Measurements from ENCODE around the gene LAMA5.

LAMA5 gene

DNA sequence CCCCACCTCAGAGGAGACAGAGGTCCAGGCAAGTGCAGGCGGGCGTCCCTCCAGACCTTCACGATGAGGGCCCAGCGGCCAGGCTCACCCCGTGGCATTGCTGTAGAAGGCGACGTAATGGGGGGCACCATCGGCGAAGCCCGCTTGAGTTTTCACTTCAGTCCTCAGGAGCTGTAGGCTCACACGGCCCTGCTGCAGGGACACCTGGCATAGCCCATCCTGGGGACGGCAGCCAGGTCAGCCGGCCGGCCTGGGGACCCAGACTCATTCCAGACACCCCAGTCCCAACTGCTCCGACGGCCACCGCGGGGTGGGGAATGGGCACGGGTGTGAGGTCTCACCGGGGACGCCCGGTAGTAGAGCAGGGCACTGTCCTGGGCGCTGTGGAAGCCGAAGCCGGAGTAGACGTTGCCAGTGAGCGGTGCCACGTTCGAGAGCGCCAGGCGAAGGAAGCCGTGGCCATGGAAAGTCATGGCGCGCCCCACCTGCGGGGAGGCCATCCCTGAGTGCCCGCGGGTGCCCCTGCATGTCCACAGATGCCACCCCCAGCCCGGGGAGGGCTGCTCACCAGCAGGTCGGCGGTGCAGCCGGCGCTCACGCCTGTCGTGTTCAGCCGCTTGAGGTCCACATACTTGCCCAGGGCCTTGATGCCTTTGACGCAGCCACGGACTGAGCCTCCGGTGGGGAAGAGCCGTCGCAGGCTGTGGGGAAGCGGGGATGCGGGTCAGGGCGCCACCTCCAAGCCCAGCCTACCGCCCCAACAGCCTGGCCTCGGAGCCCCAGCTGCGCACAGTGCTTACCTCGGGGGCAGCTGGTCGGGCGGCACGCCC, 55.1 kb downstream of the LAMA5 start:
- H3K9me3 ChIP-seq (ENCODE audit: control insufficient read depth, insufficient read depth, low read length): no peaks in the 10 kb centered on the region
- no peaks in the 10 kb centered on the region for H3K27me3 ChIP-seq (ENCODE audit: control insufficient read depth, insufficient read depth, low read length)
- H3K36me3 ChIP-seq (ENCODE audit: control insufficient read depth, insufficient read depth, low read length): peaks cover 94% of the 10 kb centered on the region
- H3K4me3 ChIP-seq (ENCODE audit: low read depth, low read length): no peak overlapping the region
- no peaks in the 10 kb centered on the region for H3K4me1 ChIP-seq (ENCODE audit: control insufficient read depth, insufficient read depth, low read length)
- no peak overlapping the region for H3K9ac ChIP-seq (ENCODE audit: low read depth, low read length)

- H3K4me1 ChIP-seq (ENCODE audit: control insufficient read depth, insufficient read depth, low read length): no peaks in the 10 kb centered on the region
- H3K36me3 ChIP-seq (ENCODE audit: control insufficient read depth, insufficient read depth, low read length): peaks cover 93% of the 10 kb centered on the region
- no peaks in the 10 kb centered on the region for H3K9me3 ChIP-seq (ENCODE audit: control insufficient read depth, insufficient read depth, low read length)
- H3K9ac ChIP-seq (ENCODE audit: low read depth, low read length): no peak overlapping the region
- H3K4me3 ChIP-seq (ENCODE audit: low read depth, low read length): no peak overlapping the region
- no peaks in the 10 kb centered on the region for H3K27me3 ChIP-seq (ENCODE audit: control insufficient read depth, insufficient read depth, low read length)
Observed at GRCh38 chr20:62311150-62311549, 56.0 kb downstream of the LAMA5 start.

DNA sequence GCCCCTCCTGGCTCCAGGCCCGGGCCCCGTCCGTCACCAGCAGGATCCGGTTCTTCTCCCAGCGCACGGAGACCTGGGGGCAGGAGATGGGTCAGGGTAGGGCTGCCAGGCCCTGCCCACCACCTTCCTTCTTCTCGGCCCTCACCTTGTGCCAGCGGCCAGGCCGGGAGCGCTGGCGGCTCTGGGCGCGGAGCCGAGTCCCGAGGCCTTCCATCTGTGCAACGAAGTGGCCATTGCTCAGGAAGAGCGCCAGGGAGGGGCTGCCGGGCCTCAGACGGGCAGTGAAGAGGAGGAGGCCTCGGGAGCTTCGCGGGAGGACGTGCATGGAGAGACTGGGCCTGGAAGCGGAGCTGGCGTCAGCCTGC, 56.4 kb downstream of the LAMA5 start:
- Histone ChIP-seq H3K4me1 (ENCODE audit: control insufficient read depth, insufficient read depth, low read length) (no peaks in the 10 kb centered on the region), H3K36me3 (ENCODE audit: control insufficient read depth, insufficient read depth, low read length) (peaks cover 93% of the 10 kb centered on the region), H3K9me3 (ENCODE audit: control insufficient read depth, insufficient read depth, low read length) (no peaks in the 10 kb centered on the region), H3K9ac (ENCODE audit: low read depth, low read length) (no peak overlapping the region), H3K4me3 (ENCODE audit: low read depth, low read length) (no peak overlapping the region), H3K27me3 (ENCODE audit: control insufficient read depth, insufficient read depth, low read length) (no peaks in the 10 kb centered on the region)

DNA sequence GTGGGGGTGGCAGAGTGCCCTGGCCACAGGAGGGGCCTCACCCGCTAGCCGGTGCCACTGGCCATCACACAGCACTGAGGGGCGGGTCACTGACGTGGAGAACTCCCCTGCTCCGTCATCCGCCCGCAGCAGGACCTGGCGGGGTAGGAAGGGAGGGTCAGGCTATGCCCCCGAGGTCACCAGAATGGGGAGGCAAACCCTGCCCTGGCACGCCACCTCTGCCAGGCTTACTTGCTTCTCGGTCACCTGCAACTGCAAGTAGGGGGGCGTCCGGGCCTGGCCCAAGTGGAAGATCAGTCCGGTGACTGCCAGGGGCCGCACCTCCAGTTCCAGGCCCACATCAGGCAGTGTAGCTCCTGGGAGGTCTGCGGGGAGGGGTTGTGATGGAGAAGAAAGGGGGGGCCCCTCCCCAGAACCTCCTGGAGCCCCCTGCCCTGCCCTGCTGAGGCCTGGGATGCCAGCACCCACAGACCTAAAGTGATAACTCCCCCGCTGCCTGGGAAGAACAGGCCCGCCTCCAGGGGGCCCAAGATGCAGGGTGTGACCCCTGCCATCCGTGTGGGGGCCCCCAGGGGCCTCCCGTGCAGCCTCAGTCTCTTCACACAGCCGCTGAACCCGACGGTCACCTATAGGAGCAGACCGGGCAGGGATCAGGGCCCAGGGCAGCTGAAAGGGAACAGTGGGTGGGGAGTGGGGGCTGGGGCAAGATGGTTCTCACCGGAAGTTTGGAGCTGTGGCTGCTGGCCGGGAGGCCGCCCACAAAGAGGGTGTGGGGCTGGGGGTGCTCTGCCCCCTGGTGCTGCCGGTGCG, 57.0 kb downstream of the LAMA5 start:
- H3K4me3 ChIP-seq (ENCODE audit: low read depth, low read length): no peak overlapping the region
- H3K27me3 ChIP-seq (ENCODE audit: control insufficient read depth, insufficient read depth, low read length): no peaks in the 10 kb centered on the region
- H3K9ac ChIP-seq (ENCODE audit: low read depth, low read length): no peak overlapping the region
- H3K4me1 ChIP-seq (ENCODE audit: control insufficient read depth, insufficient read depth, low read length): no peaks in the 10 kb centered on the region
- H3K9me3 ChIP-seq (ENCODE audit: control insufficient read depth, insufficient read depth, low read length): no peaks in the 10 kb centered on the region
- H3K36me3 ChIP-seq (ENCODE audit: control insufficient read depth, insufficient read depth, low read length): peaks cover 93% of the 10 kb centered on the region

- H3K9ac ChIP-seq (ENCODE audit: low read depth, low read length): no peak overlapping the region
- H3K4me1 ChIP-seq (ENCODE audit: control insufficient read depth, insufficient read depth, low read length): no peaks in the 10 kb centered on the region
- H3K36me3 ChIP-seq (ENCODE audit: control insufficient read depth, insufficient read depth, low read length): peaks cover 93% of the 10 kb centered on the region
- H3K4me3 ChIP-seq (ENCODE audit: low read depth, low read length): no peak overlapping the region
- no peaks in the 10 kb centered on the region for H3K27me3 ChIP-seq (ENCODE audit: control insufficient read depth, insufficient read depth, low read length)
- no peaks in the 10 kb centered on the region for H3K9me3 ChIP-seq (ENCODE audit: control insufficient read depth, insufficient read depth, low read length)
Observed at GRCh38 chr20:62309198-62309944, 57.7 kb downstream of the LAMA5 start.

DNA sequence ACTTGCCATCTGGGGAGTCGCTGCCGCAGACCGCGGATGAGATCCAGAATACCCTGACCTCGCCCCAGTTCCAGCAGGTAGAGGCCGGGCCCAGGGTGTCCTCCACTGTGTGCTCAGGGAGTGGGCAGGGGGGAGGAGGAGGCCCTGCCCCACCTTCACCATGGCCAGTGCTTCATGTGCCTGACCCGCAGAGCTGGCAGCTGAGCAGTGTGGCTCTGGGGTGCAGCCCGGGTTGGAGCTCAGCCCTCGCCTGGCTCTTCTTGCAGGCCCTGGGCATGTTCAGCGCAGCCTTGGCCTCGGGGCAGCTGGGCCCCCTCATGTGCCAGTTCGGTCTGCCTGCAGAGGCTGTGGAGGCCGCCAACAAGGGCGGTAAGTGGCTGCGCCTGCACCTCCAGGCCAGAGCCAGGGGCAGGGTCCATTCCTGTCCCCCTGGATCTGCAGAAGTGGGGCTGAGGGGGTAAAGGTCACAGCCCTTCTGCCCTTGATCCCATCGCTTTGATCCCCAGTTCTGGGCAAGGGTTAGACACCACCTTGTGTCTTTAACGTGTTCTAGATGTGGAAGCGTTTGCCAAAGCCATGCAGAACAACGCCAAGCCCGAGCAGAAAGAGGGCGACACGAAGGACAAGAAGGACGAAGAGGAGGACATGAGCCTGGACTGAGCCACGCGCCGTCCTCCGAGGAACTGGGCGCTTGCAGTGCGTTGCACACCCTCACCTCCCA, 58.9 kb downstream of the LAMA5 start:
- Histone ChIP-seq H3K9me3 (ENCODE audit: control insufficient read depth, insufficient read depth, low read length) (no peaks in the 10 kb centered on the region), H3K4me1 (ENCODE audit: control insufficient read depth, insufficient read depth, low read length) (no peaks in the 10 kb centered on the region), H3K9ac (ENCODE audit: low read depth, low read length) (no peak overlapping the region), H3K36me3 (ENCODE audit: control insufficient read depth, insufficient read depth, low read length) (peaks cover 90% of the 10 kb centered on the region), H3K4me3 (ENCODE audit: low read depth, low read length) (no peak overlapping the region), H3K27me3 (ENCODE audit: control insufficient read depth, insufficient read depth, low read length) (no peaks in the 10 kb centered on the region)

DNA sequence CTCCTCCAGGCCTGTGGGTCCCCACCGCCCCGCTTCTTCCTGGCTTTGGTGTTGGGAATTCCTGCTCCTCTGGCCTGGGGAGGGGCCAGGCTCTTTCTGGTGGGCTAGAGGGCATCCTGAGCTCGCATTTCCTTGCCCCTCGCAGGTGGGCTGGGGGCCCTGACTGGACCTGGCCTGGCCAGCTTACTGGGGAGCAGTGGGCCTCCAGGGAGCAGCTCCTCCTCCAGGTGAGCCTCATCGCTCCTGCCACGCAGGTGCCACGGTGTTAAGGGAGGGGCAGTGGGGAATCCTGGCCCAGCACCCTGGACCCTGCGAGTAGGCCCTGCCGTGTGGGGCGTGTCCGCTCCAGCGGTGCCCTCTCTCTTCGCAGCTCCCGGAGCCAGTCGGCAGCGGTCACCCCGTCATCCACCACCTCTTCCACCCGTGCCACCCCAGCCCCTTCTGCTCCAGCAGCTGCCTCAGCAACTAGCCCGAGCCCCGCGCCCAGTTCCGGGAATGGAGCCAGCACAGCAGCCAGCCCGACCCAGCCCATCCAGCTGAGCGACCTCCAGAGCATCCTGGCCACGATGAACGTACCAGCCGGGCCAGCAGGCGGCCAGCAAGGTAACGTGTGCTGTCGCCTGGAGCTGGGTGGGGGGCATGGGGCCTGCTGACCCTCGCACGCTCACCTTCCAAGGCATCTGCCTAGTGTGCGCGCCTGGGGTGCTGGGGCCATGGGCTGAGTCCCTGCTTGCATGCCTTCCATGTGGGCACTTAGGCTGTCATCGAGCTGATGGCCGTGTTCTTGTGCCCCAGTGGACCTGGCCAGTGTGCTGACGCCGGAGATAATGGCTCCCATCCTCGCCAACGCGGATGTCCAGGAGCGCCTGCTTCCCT, 59.6 kb downstream of the LAMA5 start:
- Histone ChIP-seq H3K4me1 (ENCODE audit: control insufficient read depth, insufficient read depth, low read length) (no peaks in the 10 kb centered on the region), H3K9ac (ENCODE audit: low read depth, low read length) (no peak overlapping the region), H3K36me3 (ENCODE audit: control insufficient read depth, insufficient read depth, low read length) (peaks cover 82% of the 10 kb centered on the region), H3K27me3 (ENCODE audit: control insufficient read depth, insufficient read depth, low read length) (no peaks in the 10 kb centered on the region), H3K4me3 (ENCODE audit: low read depth, low read length) (no peak overlapping the region), H3K9me3 (ENCODE audit: control insufficient read depth, insufficient read depth, low read length) (no peaks in the 10 kb centered on the region)

GRCh38 chr20:62306414-62307187, 60.5 kb downstream of the LAMA5 start:
- no peak overlapping the region for H3K9ac ChIP-seq (ENCODE audit: low read depth, low read length)
- no peaks in the 10 kb centered on the region for H3K9me3 ChIP-seq (ENCODE audit: control insufficient read depth, insufficient read depth, low read length)
- H3K27me3 ChIP-seq (ENCODE audit: control insufficient read depth, insufficient read depth, low read length): no peaks in the 10 kb centered on the region
- H3K4me3 ChIP-seq (ENCODE audit: low read depth, low read length): no peak overlapping the region
- peaks cover 73% of the 10 kb centered on the region for H3K36me3 ChIP-seq (ENCODE audit: control insufficient read depth, insufficient read depth, low read length)
- H3K4me1 ChIP-seq (ENCODE audit: control insufficient read depth, insufficient read depth, low read length): no peaks in the 10 kb centered on the region

GRCh38 chr20:62305765-62306413, 61.2 kb downstream of the LAMA5 start:
- H3K36me3 ChIP-seq (ENCODE audit: control insufficient read depth, insufficient read depth, low read length): peaks cover 66% of the 10 kb centered on the region
- no peaks in the 10 kb centered on the region for H3K4me1 ChIP-seq (ENCODE audit: control insufficient read depth, insufficient read depth, low read length)
- no peak overlapping the region for H3K9ac ChIP-seq (ENCODE audit: low read depth, low read length)
- H3K4me3 ChIP-seq (ENCODE audit: low read depth, low read length): peak overlapping the region; percentile 1
- no peaks in the 10 kb centered on the region for H3K27me3 ChIP-seq (ENCODE audit: control insufficient read depth, insufficient read depth, low read length)
- no peaks in the 10 kb centered on the region for H3K9me3 ChIP-seq (ENCODE audit: control insufficient read depth, insufficient read depth, low read length)
